NCI-H82 treated with DMSO at 0.1 percent for 48 hours (cell line): ENCODE measurements around the gene DSTN.
"Not testable (repeated sequence)": the region's sequence is repeated elsewhere in the genome, so short reads cannot be mapped to it uniquely, and the experiment has no call there.

ENCODE experiments used
- DNase-seq: peaks from one replicate; lab custom pipeline; 2025; ENCODE audit not compliant: unreplicated experiment; lab: John Stamatoyannopoulos, UW

DSTN gene

DNA sequence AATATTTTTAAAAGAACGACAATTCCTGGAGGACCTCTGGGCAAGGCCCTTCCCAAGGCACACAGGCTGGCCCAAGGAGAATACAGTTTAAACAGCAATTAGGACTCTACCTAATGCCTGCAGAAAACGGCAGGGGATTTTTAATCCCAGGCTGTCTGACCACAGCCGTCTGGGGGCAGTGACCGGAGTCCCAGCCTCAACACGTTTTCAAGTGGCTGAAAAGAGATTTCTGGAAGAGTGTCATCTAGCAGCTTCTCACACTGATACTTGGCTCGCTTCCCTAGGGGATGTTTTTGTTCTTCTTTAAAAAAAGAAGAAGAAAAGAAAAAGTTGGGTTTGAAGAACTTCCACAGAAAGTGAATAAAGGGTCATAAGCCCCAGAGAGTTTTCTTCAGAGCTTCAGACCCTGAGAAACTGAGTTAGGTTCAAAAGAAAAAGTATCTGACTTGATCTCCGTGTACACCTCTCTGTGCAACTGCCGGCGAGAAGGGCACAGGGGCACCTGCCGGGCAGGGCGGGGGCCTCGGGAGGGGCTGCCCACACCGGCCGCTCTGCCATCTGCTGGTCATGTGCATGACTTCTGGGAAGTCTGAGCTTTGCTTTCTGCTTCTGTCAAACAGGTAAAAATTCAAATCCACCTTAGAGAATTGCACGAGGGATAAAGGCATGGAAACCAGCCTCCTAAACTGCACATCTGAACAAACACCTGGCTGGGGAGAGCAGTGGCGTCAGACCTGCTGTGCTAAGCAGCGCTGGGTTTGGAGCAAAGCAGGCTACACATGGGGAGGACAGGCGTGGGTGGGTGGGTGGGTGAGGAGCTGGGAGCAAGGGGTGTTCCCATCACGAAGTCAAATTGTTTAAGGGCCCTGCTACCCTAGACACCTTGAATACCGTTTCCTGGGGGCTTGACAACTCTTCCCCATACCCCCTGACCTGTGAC is 79.2 kb downstream of the DSTN start:
- DNase-seq = no peak

DNA sequence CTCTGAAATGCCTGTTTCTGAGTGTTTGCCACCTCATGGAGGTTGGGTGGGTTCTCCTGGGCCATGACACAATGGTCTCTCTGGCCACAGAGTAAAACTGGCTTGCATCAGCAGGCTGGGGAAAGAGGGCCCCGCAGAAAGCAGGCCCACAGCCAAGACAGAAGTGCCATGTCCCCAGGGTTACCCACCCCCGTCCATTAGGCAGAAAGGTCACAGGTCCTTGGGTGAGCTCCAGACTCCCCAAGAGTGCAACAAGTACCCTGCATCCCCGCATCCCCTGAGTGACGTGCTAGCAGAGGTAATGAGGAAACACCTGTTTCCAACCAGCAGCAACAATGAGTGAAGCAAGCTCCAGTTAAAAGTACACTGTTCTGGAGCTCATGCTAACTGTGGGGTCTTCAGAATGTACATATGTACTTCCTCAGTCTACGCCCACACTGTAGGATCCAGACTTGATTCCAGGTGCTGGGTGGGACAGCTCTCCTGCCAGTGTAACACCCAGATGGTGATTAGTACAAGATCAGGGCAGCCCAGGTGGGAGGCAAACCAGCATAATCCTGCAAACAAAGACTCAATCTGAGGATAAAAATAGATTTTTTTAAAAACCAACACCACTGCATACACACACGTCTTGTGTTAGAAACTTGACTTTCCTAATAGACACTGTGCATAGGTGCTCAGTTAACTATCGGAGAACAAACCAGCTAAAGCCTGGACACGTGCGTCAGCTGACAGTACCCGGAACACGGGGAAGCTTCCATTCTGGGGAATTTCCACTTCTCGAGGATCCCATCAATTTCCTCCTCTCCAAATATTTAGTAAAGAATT is 80.6 kb downstream of the DSTN start:
- no peak for DNase-seq

DNA sequence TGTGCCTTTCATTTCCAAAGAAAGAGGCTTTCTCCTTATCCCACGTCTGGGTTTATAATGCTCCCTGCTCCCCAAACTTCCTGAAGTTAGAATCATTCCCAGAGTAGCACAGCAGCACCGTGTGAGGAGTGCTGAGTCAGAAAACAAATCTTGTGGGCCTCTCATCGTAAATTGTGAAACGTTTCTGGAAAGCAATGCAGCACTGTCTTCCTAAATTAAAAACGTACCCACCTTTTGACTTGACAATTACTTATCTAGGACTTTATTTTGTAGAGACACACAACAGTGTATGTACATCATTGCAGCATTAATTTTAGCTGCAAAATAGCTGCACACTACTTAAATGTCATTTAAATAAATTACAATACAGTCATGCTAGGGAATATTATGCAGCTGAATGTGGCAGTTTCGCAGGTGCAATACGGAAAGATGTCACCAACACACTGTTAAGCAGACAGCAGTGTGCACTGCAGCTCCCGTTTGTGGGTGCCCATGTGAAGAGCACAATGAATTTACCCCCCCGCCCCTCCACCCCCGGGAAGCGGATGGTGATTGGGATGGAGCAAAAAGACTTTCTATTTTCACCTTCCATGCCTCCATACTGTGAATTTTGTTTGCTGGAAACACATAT is 81.4 kb downstream of the DSTN start:
- DNase-seq = no peak

DNA sequence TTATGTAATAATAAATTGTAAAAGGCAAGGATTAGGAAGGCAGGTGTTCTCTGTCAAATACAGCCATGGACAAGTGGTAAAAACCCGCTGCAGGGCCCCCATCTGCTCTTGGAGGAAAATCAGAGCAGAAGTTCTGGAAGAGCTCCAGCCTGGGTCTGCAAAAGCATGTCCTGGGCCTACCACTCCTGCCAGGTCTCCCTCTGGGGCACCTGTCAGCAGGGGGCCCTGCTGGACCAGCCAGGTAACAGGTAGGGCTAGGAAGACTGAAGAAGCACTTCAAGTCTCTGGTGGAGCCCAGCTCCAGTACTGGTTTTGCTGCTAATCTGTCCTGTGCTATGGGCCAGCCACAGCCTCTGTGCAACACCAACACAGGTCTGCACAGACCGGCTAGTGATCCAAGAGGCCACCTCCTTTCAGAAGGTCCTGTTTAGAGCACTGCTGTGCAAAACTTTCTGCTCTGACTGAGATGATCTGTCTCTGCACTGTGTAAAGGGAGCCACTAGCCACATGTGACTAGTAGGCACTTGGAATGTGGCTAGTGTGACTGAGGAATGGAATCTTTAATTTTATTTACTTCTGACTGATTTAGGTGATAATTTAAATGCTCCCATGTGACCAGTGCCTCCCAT is 82.0 kb downstream of the DSTN start:
- DNase-seq = no peak

DNA sequence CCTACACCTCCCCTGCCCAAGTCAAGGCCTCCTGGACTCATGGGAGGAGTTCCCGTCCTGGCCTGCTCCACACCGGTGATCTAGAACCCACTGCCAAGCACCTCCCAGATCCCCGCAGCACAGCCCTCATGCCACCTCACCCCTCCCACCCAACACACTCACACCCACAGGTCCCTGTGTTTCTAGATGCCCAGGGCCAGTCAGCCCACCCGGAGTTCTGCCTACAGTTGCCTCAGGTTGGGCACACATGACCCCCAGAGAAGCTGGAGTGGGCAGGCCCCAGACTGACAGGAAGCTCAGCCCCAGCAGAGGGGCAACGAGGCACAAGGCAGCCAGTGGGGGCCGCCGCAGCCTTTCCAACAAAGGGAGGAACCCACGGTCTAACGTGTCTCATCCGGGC is 82.5 kb downstream of the DSTN start:
- DNase-seq = no peak

- no peak for DNase-seq
Observed at GRCh38 chr20:17653835-17654648, 84.2 kb downstream of the DSTN start.

DNA sequence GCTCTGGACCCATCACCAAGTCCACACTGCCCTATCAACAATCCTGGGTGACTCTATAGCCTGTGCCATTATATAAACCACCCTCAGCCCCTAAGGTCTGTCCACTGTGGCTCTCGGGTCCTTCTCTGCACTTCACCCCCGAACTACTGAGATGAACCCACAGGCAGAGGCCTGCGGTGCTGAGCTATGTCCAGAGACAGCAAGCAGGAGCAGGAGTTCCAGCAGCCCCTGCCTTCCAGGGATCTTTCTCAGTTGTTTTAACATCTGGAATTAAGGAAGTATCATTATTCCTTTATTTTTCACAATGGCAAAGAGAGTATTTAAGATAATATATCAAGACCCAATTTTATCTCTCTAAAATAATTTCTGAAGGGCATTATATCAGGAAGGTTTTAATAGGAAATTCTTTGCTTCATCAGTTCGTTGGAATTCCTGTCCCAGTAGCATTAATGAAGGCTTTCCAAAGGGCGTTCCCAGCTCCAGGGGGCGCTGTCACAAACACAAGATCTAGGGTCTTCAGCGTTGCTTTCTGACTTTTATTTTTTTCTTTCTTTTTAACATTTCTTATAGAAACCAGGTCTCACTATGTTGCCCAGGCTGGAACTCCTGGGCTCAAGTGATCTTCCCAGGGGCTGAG is 84.9 kb downstream of the DSTN start:
- no peak for DNase-seq

- DNase-seq = no peak
Observed at GRCh38 chr20:17655286-17655651, 85.4 kb downstream of the DSTN start.

DNA sequence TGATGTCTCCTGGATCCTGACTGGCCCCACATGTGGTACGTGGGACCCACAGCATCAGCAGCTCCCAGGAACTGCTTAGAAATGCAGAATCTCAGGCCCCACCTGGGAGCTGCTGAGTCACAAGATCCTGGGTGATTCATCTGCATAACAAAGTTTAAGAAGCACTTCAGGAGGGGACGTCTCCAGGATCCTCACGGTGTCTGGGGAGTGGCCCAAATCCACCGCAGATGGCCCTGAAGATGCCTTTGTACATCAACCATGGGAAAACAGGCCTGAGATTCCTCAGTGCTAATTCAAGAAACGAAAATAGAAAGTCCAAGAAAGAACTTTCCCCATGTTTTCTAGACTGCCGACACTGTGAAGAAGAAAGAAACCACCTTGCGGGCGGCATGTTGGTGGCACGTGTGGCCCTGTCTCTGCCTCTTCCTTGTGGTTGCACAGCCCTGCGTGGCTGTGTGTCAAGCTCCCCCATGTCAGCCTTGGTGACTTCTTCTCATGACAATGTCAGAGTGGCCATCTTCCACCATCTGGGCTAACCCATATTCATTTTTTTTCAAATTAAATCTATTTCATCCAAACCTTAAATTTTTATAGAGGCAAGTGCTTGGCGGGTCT is 86.1 kb downstream of the DSTN start:
- DNase-seq = no peak

GRCh38 chr20:17657079-17657825 is 87.4 kb downstream of the DSTN start:
- DNase-seq = no peak

DNA sequence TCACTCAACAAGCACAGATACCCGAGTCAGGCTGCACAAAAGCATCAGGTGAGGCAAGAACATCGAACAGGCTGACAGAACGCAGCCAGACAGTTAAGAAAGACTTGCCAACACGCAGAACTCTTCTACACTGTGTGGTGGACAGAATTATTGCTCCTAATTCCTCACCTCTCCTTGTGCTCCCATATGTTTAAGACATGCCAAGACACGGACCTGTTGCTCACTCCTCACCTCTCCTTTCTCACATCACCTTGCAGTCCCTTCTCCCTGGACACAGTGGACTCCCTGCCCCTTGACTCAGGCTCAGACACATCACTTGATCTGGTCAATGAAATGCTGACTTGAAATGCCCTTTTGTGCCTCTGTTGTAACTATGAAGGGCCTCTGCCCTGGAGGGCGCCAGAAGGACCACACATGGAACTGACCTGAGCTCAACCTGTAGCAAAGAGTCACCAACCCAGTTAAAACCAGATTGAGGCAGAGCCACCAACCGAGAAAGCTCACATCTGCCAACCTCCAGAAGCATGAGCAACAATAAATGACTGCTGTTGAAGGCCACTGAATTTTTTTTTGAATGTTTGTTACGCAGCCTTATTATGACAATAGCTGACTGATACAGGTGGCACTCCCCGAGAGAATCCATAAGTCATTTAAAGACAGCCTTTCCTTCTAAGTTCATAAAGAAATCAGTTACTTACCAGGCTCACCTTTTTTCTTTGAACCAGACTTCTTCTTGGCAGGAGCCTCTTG is 88.2 kb downstream of the DSTN start:
- no peak for DNase-seq

- DNase-seq = no peak
Observed at GRCh38 chr20:17658648-17658993, 88.7 kb downstream of the DSTN start.

DNA sequence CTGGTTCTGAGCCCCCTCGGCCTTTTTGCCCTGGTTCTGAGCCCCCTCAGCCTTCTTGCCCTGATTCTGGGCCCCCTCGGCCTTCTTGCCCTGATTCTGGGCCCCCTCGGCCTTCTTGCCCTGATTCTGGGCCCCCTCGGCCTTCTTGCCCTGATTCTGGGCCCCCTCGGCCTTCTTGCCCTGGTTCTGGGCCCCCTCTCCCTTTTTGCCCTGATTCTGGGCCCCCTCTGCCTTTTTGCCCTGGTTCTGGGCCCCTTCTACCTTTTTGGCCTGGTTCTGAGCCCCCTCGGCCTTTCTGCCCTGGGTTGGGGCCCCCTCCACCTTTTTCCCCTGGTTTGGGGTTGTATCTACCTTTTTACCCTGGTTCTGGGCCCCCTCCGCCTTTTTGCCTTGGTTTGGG is 89.5 kb downstream of the DSTN start:
- DNase-seq = not testable (repeated sequence)
